ENCODE measurements around the gene INSM1.

INSM1 gene

DNA sequence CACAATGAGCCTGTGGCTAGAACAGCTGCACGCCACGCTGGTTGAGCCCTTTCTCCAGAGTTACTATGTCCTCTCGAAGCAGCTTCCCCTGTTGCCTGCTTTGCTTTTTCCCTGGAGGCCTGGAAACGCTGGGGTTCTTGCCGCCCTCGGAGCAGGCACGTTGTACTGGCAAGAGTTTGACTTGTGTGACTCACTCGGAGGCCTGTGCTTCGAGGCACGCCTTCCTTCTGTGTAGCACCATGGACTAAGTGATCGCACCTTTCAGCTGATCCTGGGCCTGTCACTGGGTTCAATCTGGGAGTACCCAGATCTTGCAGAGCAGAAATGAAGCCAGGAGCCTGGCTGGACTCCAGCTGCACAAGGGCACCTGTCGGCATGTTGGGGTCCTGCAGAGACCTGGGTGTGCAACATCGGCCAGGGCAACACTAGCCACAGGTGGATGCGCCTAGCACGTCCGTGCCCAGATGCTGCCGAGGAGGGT lies 5.2 kb downstream of the INSM1 start:
- Histone ChIP-seq H3K9ac (ENCODE audit: insufficient read length, low read depth) (no peak overlapping the region), H3K9me3 (ENCODE audit: insufficient read depth, low read length) (no peaks in the 10 kb centered on the region), H3K4me3 (ENCODE audit: insufficient read length, low read depth) (no peak overlapping the region), H3K36me3 (ENCODE audit: insufficient read depth, insufficient read length, low read length) (no peaks in the 10 kb centered on the region), H3K4me1 (ENCODE audit: insufficient read depth, insufficient read length) (peaks cover 6% of the 10 kb centered on the region), H3K27me3 (ENCODE audit: insufficient read depth, insufficient read length) (peaks cover 43% of the 10 kb centered on the region)
- DNase-seq (ENCODE audit: low read depth, low spot score), result no peak
- TF ChIP-seq SUZ12 (IDR thresholded peaks at IDR 0.05; ENCODE audit: extremely low read depth, insufficient read depth, insufficient read length), result no peak
- no peak for TF ChIP-seq YY1 (IDR thresholded peaks at IDR 0.05; ENCODE audit: insufficient read depth, insufficient read length)
- no peak for TF ChIP-seq ZNF274 (IDR thresholded peaks at IDR 0.05; ENCODE audit: low read depth, low read length)

DNA sequence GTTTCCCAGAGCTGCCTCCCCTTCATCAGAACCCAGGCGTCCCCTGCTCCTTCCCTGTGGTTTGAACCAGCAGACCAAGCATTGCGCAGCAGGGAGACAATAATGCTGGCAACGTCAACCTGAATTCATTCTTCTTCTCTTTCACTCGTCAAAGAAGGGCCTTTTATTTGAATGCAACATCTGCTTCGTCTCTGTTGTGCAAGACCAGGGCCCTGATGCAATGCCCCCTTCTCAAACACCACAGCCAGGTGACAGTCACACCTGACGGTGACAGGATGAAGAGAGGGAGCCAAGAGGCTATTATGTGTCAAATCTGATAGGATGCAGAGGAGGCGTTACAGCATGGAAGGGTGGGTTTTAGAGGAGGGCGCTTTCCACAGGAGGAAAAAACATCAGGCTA lies 8.0 kb downstream of the INSM1 start:
- Histone ChIP-seq H3K4me3 (ENCODE audit: insufficient read length, low read depth) (no peak overlapping the region), H3K36me3 (ENCODE audit: insufficient read depth, insufficient read length, low read length) (no peaks in the 10 kb centered on the region), H3K9ac (ENCODE audit: insufficient read length, low read depth) (no peak overlapping the region), H3K4me1 (ENCODE audit: insufficient read depth, insufficient read length) (peaks cover 6% of the 10 kb centered on the region), H3K27me3 (ENCODE audit: insufficient read depth, insufficient read length) (peaks cover 18% of the 10 kb centered on the region), H3K9me3 (ENCODE audit: insufficient read depth, low read length) (peaks cover 14% of the 10 kb centered on the region; the same call in 1 of the 2 replicates)
- no peak for DNase-seq (ENCODE audit: low read depth, low spot score)
- TF ChIP-seq SUZ12 (IDR thresholded peaks at IDR 0.05; ENCODE audit: extremely low read depth, insufficient read depth, insufficient read length) (no peak), ZNF274 (IDR thresholded peaks at IDR 0.05; ENCODE audit: low read depth, low read length) (no peak), YY1 (IDR thresholded peaks at IDR 0.05; ENCODE audit: insufficient read depth, insufficient read length) (no peak)

DNA sequence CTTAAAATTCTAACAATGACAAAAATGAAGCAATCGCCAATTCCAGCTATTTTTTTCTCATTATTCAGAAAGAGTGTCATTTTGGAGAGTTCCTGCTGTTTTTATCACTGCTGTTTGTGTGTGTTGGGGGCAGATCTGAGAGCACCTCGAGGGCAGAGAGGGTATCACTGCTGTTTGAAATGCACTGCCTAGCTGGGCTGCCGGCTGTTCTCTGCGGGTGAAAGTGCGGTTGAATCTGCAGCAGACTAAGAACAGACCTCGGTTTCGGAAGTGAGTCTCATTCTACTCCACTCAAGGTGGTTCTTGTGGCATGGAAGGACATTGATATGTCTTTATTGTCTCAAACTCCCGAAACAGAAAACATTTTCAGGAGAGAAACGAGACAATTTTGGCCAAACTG lies 18.3 kb downstream of the INSM1 start:
- no peaks in the 10 kb centered on the region for H3K27me3 ChIP-seq (ENCODE audit: insufficient read depth, insufficient read length)
- no peak for TF ChIP-seq YY1 (IDR thresholded peaks at IDR 0.05; ENCODE audit: insufficient read depth, insufficient read length)
- no peak for TF ChIP-seq SUZ12 (IDR thresholded peaks at IDR 0.05; ENCODE audit: extremely low read depth, insufficient read depth, insufficient read length)
- TF ChIP-seq ZNF274 (IDR thresholded peaks at IDR 0.05; ENCODE audit: low read depth, low read length), result no peak
- H3K4me1 ChIP-seq (ENCODE audit: insufficient read depth, insufficient read length), result no peaks in the 10 kb centered on the region
- no peak for DNase-seq (ENCODE audit: low read depth, low spot score)
- H3K4me3 ChIP-seq (ENCODE audit: insufficient read length, low read depth), result no peak overlapping the region
- no peaks in the 10 kb centered on the region for H3K36me3 ChIP-seq (ENCODE audit: insufficient read depth, insufficient read length, low read length)
- 0 out of 2 replicates have a peak, but pooled peaks cover under 1% of the 10 kb centered on the region for H3K9me3 ChIP-seq (ENCODE audit: insufficient read depth, low read length)
- H3K9ac ChIP-seq (ENCODE audit: insufficient read length, low read depth), result no peak overlapping the region

DNA sequence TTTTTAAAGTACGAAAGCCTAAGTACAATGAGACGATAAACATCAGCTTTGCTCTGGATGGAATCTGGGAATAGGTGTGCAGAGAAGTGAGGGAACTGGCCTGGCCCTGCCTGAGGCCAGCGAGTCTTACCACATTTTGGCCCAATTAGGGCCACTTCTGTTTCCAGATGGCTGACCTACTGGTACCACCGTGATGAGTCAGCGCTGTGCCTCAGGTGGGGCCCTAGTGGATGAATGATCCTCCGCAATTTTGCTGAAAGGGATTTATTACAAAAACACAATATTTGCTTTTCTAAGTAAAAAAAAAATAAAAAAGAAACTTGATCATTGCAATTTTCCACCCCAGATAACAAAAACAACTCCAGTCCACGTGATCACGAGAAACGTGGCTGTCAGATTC lies 22.5 kb downstream of the INSM1 start:
- no peak for DNase-seq (ENCODE audit: low read depth, low spot score)
- Histone ChIP-seq H3K4me1 (ENCODE audit: insufficient read depth, insufficient read length) (peaks cover 3% of the 10 kb centered on the region), H3K9me3 (ENCODE audit: insufficient read depth, low read length) (no peaks in the 10 kb centered on the region), H3K9ac (ENCODE audit: insufficient read length, low read depth) (no peak overlapping the region), H3K36me3 (ENCODE audit: insufficient read depth, insufficient read length, low read length) (no peaks in the 10 kb centered on the region), H3K27me3 (ENCODE audit: insufficient read depth, insufficient read length) (no peaks in the 10 kb centered on the region), H3K4me3 (ENCODE audit: insufficient read length, low read depth) (no peak overlapping the region)
- TF ChIP-seq SUZ12 (IDR thresholded peaks at IDR 0.05; ENCODE audit: extremely low read depth, insufficient read depth, insufficient read length) (no peak), ZNF274 (IDR thresholded peaks at IDR 0.05; ENCODE audit: low read depth, low read length) (no peak), YY1 (IDR thresholded peaks at IDR 0.05; ENCODE audit: insufficient read depth, insufficient read length) (no peak)

DNA sequence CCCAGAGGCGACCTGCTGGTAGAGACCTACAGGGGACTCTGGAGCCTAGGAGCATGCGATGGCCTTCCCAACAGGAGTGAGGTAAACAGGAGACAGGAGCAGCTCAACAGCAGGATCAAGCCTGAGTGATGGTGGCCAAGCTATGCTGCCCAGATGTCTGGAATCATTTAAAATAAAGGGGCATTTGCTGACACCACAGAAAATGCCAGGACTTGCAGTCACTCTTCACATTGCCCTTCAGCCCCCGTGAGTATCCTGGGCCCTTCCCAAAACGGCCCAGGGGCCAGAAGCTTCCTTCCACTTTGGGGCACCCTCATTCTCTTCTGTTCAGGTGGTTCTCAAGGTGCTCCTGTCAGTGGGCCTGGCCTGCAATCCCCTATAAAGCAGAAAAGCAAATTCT lies 23.2 kb downstream of the INSM1 start:
- H3K27me3 ChIP-seq (ENCODE audit: insufficient read depth, insufficient read length), result no peaks in the 10 kb centered on the region
- no peaks in the 10 kb centered on the region for H3K36me3 ChIP-seq (ENCODE audit: insufficient read depth, insufficient read length, low read length)
- TF ChIP-seq YY1 (IDR thresholded peaks at IDR 0.05; ENCODE audit: insufficient read depth, insufficient read length) (no peak), SUZ12 (IDR thresholded peaks at IDR 0.05; ENCODE audit: extremely low read depth, insufficient read depth, insufficient read length) (no peak), ZNF274 (IDR thresholded peaks at IDR 0.05; ENCODE audit: low read depth, low read length) (no peak)
- H3K9ac ChIP-seq (ENCODE audit: insufficient read length, low read depth), result no peak overlapping the region
- no peak overlapping the region for H3K4me3 ChIP-seq (ENCODE audit: insufficient read length, low read depth)
- H3K4me1 ChIP-seq (ENCODE audit: insufficient read depth, insufficient read length), result peaks cover 5% of the 10 kb centered on the region
- DNase-seq (ENCODE audit: low read depth, low spot score), result no peak
- H3K9me3 ChIP-seq (ENCODE audit: insufficient read depth, low read length), result no peaks in the 10 kb centered on the region

DNA sequence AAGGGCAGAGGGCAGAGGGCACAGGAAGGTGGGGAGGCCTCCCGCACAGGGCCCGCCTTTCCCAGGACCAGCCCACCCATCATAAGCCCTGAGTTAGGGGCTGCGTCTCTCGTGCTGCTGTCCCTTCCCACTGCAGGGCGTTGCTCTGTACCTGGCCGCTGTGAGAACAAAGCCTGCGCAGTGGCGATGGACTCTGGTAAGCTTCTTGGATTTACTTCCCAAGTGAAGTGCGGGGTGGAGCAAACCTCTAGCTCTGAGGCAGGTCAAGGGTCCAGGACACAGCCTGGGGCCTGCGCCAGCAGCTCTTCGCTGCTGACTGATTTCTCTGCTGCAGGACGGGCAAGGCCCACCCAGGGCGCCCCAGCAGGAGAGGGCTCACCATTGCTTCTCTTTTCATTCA lies 23.9 kb downstream of the INSM1 start:
- Histone ChIP-seq H3K36me3 (ENCODE audit: insufficient read depth, insufficient read length, low read length) (no peaks in the 10 kb centered on the region), H3K4me3 (ENCODE audit: insufficient read length, low read depth) (no peak overlapping the region), H3K9ac (ENCODE audit: insufficient read length, low read depth) (no peak overlapping the region), H3K27me3 (ENCODE audit: insufficient read depth, insufficient read length) (no peaks in the 10 kb centered on the region), H3K9me3 (ENCODE audit: insufficient read depth, low read length) (no peaks in the 10 kb centered on the region), H3K4me1 (ENCODE audit: insufficient read depth, insufficient read length) (peaks cover 5% of the 10 kb centered on the region)
- no peak for DNase-seq (ENCODE audit: low read depth, low spot score)
- TF ChIP-seq ZNF274 (IDR thresholded peaks at IDR 0.05; ENCODE audit: low read depth, low read length) (no peak), SUZ12 (IDR thresholded peaks at IDR 0.05; ENCODE audit: extremely low read depth, insufficient read depth, insufficient read length) (no peak), YY1 (IDR thresholded peaks at IDR 0.05; ENCODE audit: insufficient read depth, insufficient read length) (no peak)

DNA sequence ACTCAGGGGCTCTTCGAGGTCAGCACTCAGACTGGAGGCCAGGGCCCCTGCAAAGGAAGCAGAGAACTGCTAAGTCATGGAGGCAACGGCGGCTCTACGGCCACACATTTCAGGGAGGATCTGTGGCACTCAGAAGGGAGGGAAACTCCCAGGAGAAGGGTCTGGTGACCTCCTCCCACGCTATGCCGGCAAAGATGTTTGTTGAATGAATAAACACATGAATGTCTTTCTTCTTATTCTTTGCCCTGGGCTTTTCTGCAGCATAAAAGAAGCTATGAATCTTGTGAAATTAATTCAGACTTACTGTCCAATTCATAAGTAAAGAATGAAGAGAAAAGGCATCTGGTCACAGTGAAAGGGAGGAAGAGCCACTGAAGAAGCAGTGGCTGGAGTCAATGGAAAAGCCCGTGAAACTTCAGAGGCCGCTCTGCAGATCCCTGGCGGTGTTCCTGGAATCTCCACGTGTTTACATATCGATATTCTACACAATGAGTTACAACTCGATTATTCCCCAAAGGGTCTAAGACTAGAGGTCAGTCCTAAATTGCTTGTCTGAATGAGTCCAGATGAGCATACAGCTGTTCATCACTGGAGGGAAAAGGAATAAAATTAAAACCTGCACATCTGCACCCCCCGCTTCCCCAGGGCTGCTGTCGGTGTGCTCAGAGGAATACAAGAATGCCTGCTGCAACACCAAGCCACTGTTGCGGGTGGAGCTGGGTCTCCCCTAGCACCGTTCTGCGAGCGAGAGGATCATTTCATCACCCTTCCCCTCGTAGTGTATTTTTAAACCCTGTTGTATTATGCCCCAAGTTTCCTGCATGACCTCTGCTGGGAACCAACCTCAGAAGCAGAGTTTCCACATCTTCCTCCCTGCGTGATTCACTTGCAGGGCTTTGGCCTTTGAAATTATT lies 25.6 kb downstream of the INSM1 start:
- no peak overlapping the region for H3K4me3 ChIP-seq (ENCODE audit: insufficient read length, low read depth)
- no peaks in the 10 kb centered on the region for H3K9me3 ChIP-seq (ENCODE audit: insufficient read depth, low read length)
- H3K36me3 ChIP-seq (ENCODE audit: insufficient read depth, insufficient read length, low read length), result no peaks in the 10 kb centered on the region
- no peaks in the 10 kb centered on the region for H3K27me3 ChIP-seq (ENCODE audit: insufficient read depth, insufficient read length)
- DNase-seq (ENCODE audit: low read depth, low spot score), result no peak
- peaks cover 5% of the 10 kb centered on the region for H3K4me1 ChIP-seq (ENCODE audit: insufficient read depth, insufficient read length)
- H3K9ac ChIP-seq (ENCODE audit: insufficient read length, low read depth), result no peak overlapping the region
- TF ChIP-seq ZNF274 (IDR thresholded peaks at IDR 0.05; ENCODE audit: low read depth, low read length), result no peak
- TF ChIP-seq SUZ12 (IDR thresholded peaks at IDR 0.05; ENCODE audit: extremely low read depth, insufficient read depth, insufficient read length), result no peak
- no peak for TF ChIP-seq YY1 (IDR thresholded peaks at IDR 0.05; ENCODE audit: insufficient read depth, insufficient read length)

Measured in NT2/D1 (cell line).